Cardiac fibroblast (primary cell): Measurements from ENCODE around the gene C19orf73.

Source experiments
- DNase-seq, 2 donors: peaks; one replicate each; pipeline versions ENCODE4 v3.0.0 to v3.0.0-alpha.2; 2010; ENCODE audit warnings: low read depth in 2 of 2
- H3K4me3 ChIP-seq, 2 donors: replicated peaks in 1 of 2; 1 replicate in 1 of 2; 2 replicates in 1 of 2; pipeline ENCODE4 v1.5.1; 2011; ENCODE audit warnings: low read depth in 2 of 2, low read length in 2 of 2, mild to moderate bottlenecking in 2 of 2, moderate library complexity in 1 of 2
- CTCF ChIP-seq: IDR thresholded peaks from one replicate; pipeline ENCODE4 v1.5.1; 2011; ENCODE audit warnings: low read depth, mild to moderate bottlenecking, low read length, inconsistent platforms

Gene C19orf73

GRCh38 chr19:49104229-49104864 lies 14.6 kb downstream of the C19orf73 start:
- no peak for TF ChIP-seq CTCF
- no peak for DNase-seq
- no peak overlapping the region for H3K4me3 ChIP-seq

- H3K4me3 ChIP-seq, result no peak overlapping the region
- no peak for TF ChIP-seq CTCF
- no peak for DNase-seq
Measured at GRCh38 chr19:49103331-49104085, 15.4 kb downstream of the C19orf73 start.

- no peak for DNase-seq
- H3K4me3 ChIP-seq, result no peak overlapping the region
- no peak for TF ChIP-seq CTCF
Measured at GRCh38 chr19:49102303-49102702, 16.6 kb downstream of the C19orf73 start.

- no peak for DNase-seq
- no peak for TF ChIP-seq CTCF
- H3K4me3 ChIP-seq, result no peak overlapping the region
Measured at GRCh38 chr19:49101160-49101559, 17.8 kb downstream of the C19orf73 start.

- no peak for TF ChIP-seq CTCF
- no peak for DNase-seq
- H3K4me3 ChIP-seq, result no peak overlapping the region
Measured at GRCh38 chr19:49098795-49099194, 20.1 kb downstream of the C19orf73 start.

- peak; percentile 98 for TF ChIP-seq CTCF
- DNase-seq, result peak; percentile 79 to 81
- no peak overlapping the region for H3K4me3 ChIP-seq
Measured at GRCh38 chr19:49097453-49098288, 21.3 kb downstream of the C19orf73 start.
